ENCODE data around the gene PLD4.
A peak's percentile ranks its signal among the peaks of the same experiment; 100 is the strongest.

PLD4 gene

DNA sequence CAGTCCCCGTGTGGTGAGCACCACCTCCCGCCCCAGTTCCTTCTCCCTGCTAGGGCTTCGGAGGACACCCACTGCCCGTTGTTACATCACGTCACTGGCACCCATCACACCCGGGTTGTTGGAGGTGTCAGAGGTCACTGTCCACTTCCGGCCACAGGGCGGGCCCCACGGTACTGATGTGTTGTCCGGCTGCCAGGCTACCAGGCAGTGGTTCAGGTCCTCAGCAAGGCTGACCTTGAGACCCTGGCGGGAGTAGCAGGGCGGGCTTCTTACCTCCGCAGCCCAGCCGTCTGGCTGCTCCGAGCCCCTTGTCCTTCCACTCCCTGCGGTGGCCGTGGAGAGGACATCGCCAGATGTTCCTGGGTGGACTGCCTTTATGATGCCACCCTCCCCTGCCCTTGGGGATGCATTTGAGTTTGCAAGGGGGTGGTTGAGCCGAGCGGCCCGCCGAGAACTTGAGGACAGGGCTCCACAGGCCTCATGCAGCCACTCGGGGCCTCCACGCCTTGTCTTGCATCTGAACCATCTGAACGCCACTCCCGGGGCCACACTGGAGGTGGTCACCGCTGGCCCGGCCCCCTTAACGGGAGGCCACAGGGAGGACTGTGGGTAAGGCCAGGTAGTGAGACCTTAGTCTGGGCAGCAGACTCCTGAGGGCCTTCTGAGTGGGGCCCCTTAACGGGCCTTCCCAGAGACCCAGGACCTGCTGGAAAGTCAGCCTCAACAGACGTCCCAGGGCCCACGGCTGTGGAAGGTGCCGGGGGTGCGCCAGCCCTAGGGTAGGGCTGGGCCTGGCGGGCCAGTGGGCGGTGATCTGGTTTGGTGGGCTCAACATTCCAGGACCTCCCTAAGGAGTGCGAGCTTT lies 27.1 kb upstream of the PLD4 start:
- H3K9me3 ChIP-seq (ENCODE audit: control insufficient read depth, low read length), result no peaks in the 10 kb centered on the region
- no peak overlapping the region for H4K91ac ChIP-seq (ENCODE audit: low read length)
- H2BK5ac ChIP-seq (ENCODE audit: low read depth, low read length, poor library complexity, severe bottlenecking), result no peak overlapping the region
- peaks cover 9% of the 10 kb centered on the region for H3K4me1 ChIP-seq (ENCODE audit: control insufficient read depth, insufficient read depth, low read depth, low read length)
- H3K27ac ChIP-seq (ENCODE audit: low read length, poor library complexity, severe bottlenecking), result no peak overlapping the region
- no peak overlapping the region for H3K4ac ChIP-seq (ENCODE audit: low read depth in 1 of 2, low read length in 2 of 2)
- no peaks in the 10 kb centered on the region for H3K27me3 ChIP-seq (ENCODE audit: control insufficient read depth in 1 of 2, insufficient read depth in 1 of 2, low read length in 2 of 2)
- no peak overlapping the region for H2AFZ ChIP-seq (ENCODE audit: low read depth, low read length)
- no peak overlapping the region for H3K18ac ChIP-seq (ENCODE audit: low read depth in 1 of 2, low read length in 2 of 2)
- peak overlapping the region in 1 of 2 experiments; percentile 4 for H2BK12ac ChIP-seq (ENCODE audit: low read length in 2 of 2)
- H3K23ac ChIP-seq (ENCODE audit: low read length in 2 of 2), result no peak overlapping the region
- 93% methylated on average over 37 of the region's 37 CpGs for WGBS
- no peak overlapping the region for H2AK5ac ChIP-seq (ENCODE audit: low read length, severe bottlenecking)
- H3K9ac ChIP-seq (ENCODE audit: low read length), result no peak overlapping the region
- no peak overlapping the region for H3K14ac ChIP-seq (ENCODE audit: low read length in 2 of 2)
- no peak overlapping the region for H3K4me2 ChIP-seq (ENCODE audit: low read length, poor library complexity, severe bottlenecking)
- no peak for DNase-seq
- no peak overlapping the region for H3K4me3 ChIP-seq (ENCODE audit: insufficient read depth in 1 of 2, low read depth in 1 of 2, low read length in 2 of 2)
- no peak overlapping the region for H2BK120ac ChIP-seq (ENCODE audit: low read depth, low read length)
- H3K79me1 ChIP-seq (replicated peaks; ENCODE audit: low read length, poor library complexity, severe bottlenecking), result no peaks in the 10 kb centered on the region
- no peak overlapping the region for H4K8ac ChIP-seq (ENCODE audit: low read length)
- no peak overlapping the region for H2BK15ac ChIP-seq (ENCODE audit: low read depth, poor library complexity, severe bottlenecking)
- peaks cover 17 to 48% of the 10 kb centered on the region in 2 experiments for H3K36me3 ChIP-seq (ENCODE audit: control insufficient read depth in 1 of 2, insufficient read depth in 2 of 2, low read depth in 1 of 2, low read length in 2 of 2)

DNA sequence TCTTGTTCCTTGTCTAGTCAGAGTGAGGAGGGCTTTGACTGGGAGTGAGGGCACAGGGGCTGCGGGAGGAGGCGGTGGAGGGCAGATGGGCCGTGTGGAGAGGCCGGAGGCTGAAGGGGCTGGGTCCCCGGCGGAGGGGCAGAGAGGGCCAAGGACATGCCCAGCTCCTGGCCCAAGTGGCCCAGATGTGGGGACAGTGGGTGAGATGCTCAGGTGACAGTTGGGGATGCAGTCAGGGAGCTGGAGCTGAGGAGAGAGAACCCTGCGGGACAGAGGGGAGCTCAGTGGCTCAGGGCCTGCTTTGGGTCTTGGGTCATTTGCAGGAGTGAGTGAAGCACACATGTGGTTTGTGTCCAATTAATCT lies 26.5 kb upstream of the PLD4 start:
- no peak overlapping the region for H3K4ac ChIP-seq (ENCODE audit: low read depth in 1 of 2, low read length in 2 of 2)
- peak overlapping the region; percentile 74 for H3K9ac ChIP-seq (ENCODE audit: low read length)
- H2BK15ac ChIP-seq (ENCODE audit: low read depth, poor library complexity, severe bottlenecking), result no peak overlapping the region
- 98% methylated on average over 7 of the region's 7 CpGs for WGBS
- H3K18ac ChIP-seq (ENCODE audit: low read depth in 1 of 2, low read length in 2 of 2), result no peak overlapping the region
- no peaks in the 10 kb centered on the region for H3K27me3 ChIP-seq (ENCODE audit: control insufficient read depth in 1 of 2, insufficient read depth in 1 of 2, low read length in 2 of 2)
- H4K8ac ChIP-seq (ENCODE audit: low read length), result no peak overlapping the region
- H3K79me1 ChIP-seq (replicated peaks; ENCODE audit: low read length, poor library complexity, severe bottlenecking), result no peaks in the 10 kb centered on the region
- no peak overlapping the region for H3K23ac ChIP-seq (ENCODE audit: low read length in 2 of 2)
- H2BK12ac ChIP-seq (ENCODE audit: low read length in 2 of 2), result no peak overlapping the region
- H3K4me2 ChIP-seq (ENCODE audit: low read length, poor library complexity, severe bottlenecking), result no peak overlapping the region
- no peak overlapping the region for H3K4me3 ChIP-seq (ENCODE audit: insufficient read depth in 1 of 2, low read depth in 1 of 2, low read length in 2 of 2)
- no peak overlapping the region for H2BK120ac ChIP-seq (ENCODE audit: low read depth, low read length)
- peaks cover 7% of the 10 kb centered on the region for H3K4me1 ChIP-seq (ENCODE audit: control insufficient read depth, insufficient read depth, low read depth, low read length)
- no peak overlapping the region for H2AFZ ChIP-seq (ENCODE audit: low read depth, low read length)
- peaks cover 1% of the 10 kb centered on the region for H3K9me3 ChIP-seq (ENCODE audit: control insufficient read depth, low read length)
- no peak overlapping the region for H2AK5ac ChIP-seq (ENCODE audit: low read length, severe bottlenecking)
- H3K14ac ChIP-seq (ENCODE audit: low read length in 2 of 2), result no peak overlapping the region
- H3K36me3 ChIP-seq (ENCODE audit: control insufficient read depth in 1 of 2, insufficient read depth in 2 of 2, low read depth in 1 of 2, low read length in 2 of 2), result peaks cover 17 to 42% of the 10 kb centered on the region in 2 experiments
- no peak for DNase-seq
- H2BK5ac ChIP-seq (ENCODE audit: low read depth, low read length, poor library complexity, severe bottlenecking), result no peak overlapping the region
- no peak overlapping the region for H3K27ac ChIP-seq (ENCODE audit: low read length, poor library complexity, severe bottlenecking)
- no peak overlapping the region for H4K91ac ChIP-seq (ENCODE audit: low read length)

DNA sequence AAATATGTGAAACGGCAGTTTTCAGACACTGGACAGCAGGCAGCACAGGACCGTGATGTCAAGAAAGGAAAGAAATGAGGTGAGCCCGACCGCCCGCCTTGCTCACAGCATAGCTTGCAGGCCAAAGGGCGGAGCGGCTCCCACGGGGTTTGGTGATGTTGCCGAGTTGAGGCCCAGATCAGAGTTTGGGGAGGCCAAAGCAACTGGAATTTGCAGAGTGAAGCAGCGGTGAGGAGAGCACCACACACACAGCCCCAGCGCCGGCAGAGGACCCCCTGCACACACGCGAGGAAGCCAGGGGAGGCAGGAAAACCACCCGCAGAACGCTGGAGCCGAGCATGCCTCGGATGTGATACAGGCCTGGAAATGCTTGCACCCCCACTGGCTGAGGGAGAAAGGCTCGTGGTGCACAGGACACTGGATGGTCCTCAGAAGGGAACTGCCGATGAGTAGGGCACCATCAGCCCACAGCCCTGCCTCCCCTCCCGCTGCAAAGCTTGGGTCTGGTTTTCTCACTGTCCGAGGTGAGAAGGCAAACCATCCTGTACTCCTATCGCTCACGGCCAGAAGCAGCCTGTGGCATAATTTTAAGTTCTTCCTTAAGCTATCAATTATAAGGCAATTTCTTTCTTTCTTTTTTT lies 25.7 kb upstream of the PLD4 start:
- peak overlapping the region; percentile 74 for H3K9ac ChIP-seq (ENCODE audit: low read length)
- H2AFZ ChIP-seq (ENCODE audit: low read depth, low read length), result no peak overlapping the region
- no peak overlapping the region for H2BK12ac ChIP-seq (ENCODE audit: low read length in 2 of 2)
- H3K14ac ChIP-seq (ENCODE audit: low read length in 2 of 2), result no peak overlapping the region
- DNase-seq, result no peak
- peak overlapping the region in 1 of 2 experiments; percentile 32 for H3K4me3 ChIP-seq (ENCODE audit: insufficient read depth in 1 of 2, low read depth in 1 of 2, low read length in 2 of 2)
- H4K91ac ChIP-seq (ENCODE audit: low read length), result no peak overlapping the region
- no peak overlapping the region for H2AK5ac ChIP-seq (ENCODE audit: low read length, severe bottlenecking)
- H3K27me3 ChIP-seq (ENCODE audit: control insufficient read depth in 1 of 2, insufficient read depth in 1 of 2, low read length in 2 of 2), result peaks cover 0 to 1% of the 10 kb centered on the region in 2 experiments
- H3K18ac ChIP-seq (ENCODE audit: low read depth in 1 of 2, low read length in 2 of 2), result no peak overlapping the region
- H2BK5ac ChIP-seq (ENCODE audit: low read depth, low read length, poor library complexity, severe bottlenecking), result no peak overlapping the region
- H3K23ac ChIP-seq (ENCODE audit: low read length in 2 of 2), result no peak overlapping the region
- H3K4ac ChIP-seq (ENCODE audit: low read depth in 1 of 2, low read length in 2 of 2), result no peak overlapping the region
- H3K36me3 ChIP-seq (ENCODE audit: control insufficient read depth in 1 of 2, insufficient read depth in 2 of 2, low read depth in 1 of 2, low read length in 2 of 2), result peaks cover 13 to 34% of the 10 kb centered on the region in 2 experiments
- peaks cover 9% of the 10 kb centered on the region for H3K9me3 ChIP-seq (ENCODE audit: control insufficient read depth, low read length)
- no peak overlapping the region for H4K8ac ChIP-seq (ENCODE audit: low read length)
- H3K4me1 ChIP-seq (ENCODE audit: control insufficient read depth, insufficient read depth, low read depth, low read length), result peaks cover 7% of the 10 kb centered on the region
- no peak overlapping the region for H3K27ac ChIP-seq (ENCODE audit: low read length, poor library complexity, severe bottlenecking)
- 86% methylated on average over 23 of the region's 24 CpGs for WGBS
- no peak overlapping the region for H3K4me2 ChIP-seq (ENCODE audit: low read length, poor library complexity, severe bottlenecking)
- no peak overlapping the region for H2BK120ac ChIP-seq (ENCODE audit: low read depth, low read length)
- no peak overlapping the region for H2BK15ac ChIP-seq (ENCODE audit: low read depth, poor library complexity, severe bottlenecking)
- H3K79me1 ChIP-seq (replicated peaks; ENCODE audit: low read length, poor library complexity, severe bottlenecking), result no peaks in the 10 kb centered on the region

DNA sequence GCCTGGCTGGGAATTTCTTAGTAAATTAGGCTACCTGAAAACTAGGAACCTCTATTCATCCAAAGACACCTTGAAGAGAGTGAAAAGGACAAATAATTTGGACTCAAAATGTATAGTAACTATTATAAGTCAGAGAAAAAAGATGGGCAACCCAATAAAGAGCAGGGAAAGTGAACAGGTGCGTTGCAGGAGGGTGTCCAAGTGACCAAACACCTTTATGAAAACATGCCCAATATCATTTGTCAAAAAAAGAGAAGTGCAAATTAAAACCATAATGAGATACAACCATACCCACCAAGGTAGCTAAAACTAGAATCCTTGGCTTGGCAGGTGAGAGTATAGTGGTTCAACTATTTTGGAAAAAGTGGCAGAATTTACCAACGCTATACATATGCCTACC lies 24.9 kb upstream of the PLD4 start:
- Histone ChIP-seq H3K27ac (ENCODE audit: low read length, poor library complexity, severe bottlenecking) (no peak overlapping the region), H2AFZ (ENCODE audit: low read depth, low read length) (no peak overlapping the region), H3K4me1 (ENCODE audit: control insufficient read depth, insufficient read depth, low read depth, low read length) (peaks cover 7% of the 10 kb centered on the region), H2BK5ac (ENCODE audit: low read depth, low read length, poor library complexity, severe bottlenecking) (no peak overlapping the region), H3K18ac (ENCODE audit: low read depth in 1 of 2, low read length in 2 of 2) (no peak overlapping the region), H2BK15ac (ENCODE audit: low read depth, poor library complexity, severe bottlenecking) (no peak overlapping the region), H3K14ac (ENCODE audit: low read length in 2 of 2) (no peak overlapping the region), H3K79me1 (replicated peaks; ENCODE audit: low read length, poor library complexity, severe bottlenecking) (no peaks in the 10 kb centered on the region), H3K4ac (ENCODE audit: low read depth in 1 of 2, low read length in 2 of 2) (no peak overlapping the region), H3K4me3 (ENCODE audit: insufficient read depth in 1 of 2, low read depth in 1 of 2, low read length in 2 of 2) (no peak overlapping the region), H3K4me2 (ENCODE audit: low read length, poor library complexity, severe bottlenecking) (no peak overlapping the region), H2BK120ac (ENCODE audit: low read depth, low read length) (no peak overlapping the region), H3K36me3 (ENCODE audit: control insufficient read depth in 1 of 2, insufficient read depth in 2 of 2, low read depth in 1 of 2, low read length in 2 of 2) (peaks cover 7 to 26% of the 10 kb centered on the region in 2 experiments), H3K27me3 (ENCODE audit: control insufficient read depth in 1 of 2, insufficient read depth in 1 of 2, low read length in 2 of 2) (peaks cover 5 to 9% of the 10 kb centered on the region in 2 experiments), H2AK5ac (ENCODE audit: low read length, severe bottlenecking) (no peak overlapping the region), H4K8ac (ENCODE audit: low read length) (no peak overlapping the region), H3K23ac (ENCODE audit: low read length in 2 of 2) (no peak overlapping the region), H3K9ac (ENCODE audit: low read length) (no peak overlapping the region), H3K9me3 (ENCODE audit: control insufficient read depth, low read length) (peaks cover 17% of the 10 kb centered on the region), H2BK12ac (ENCODE audit: low read length in 2 of 2) (no peak overlapping the region), H4K91ac (ENCODE audit: low read length) (no peak overlapping the region)
- WGBS, result 36% methylated on average over 2 of the region's 2 CpGs
- DNase-seq, result no peak
